ENCODE measurements around the gene MAP4K1. TPM values are rescaled to one million over a fixed set of nuclear protein-coding genes. Genes with fewer than 3 reads are reported as not detected.

MAP4K1 gene
- total and polyA plus RNA-seq, 2 of the 13 experiments (the other 11 are each of a cell fraction or from before 2014, with no cell fraction given), result 0.24 to 0.89 TPM

DNA sequence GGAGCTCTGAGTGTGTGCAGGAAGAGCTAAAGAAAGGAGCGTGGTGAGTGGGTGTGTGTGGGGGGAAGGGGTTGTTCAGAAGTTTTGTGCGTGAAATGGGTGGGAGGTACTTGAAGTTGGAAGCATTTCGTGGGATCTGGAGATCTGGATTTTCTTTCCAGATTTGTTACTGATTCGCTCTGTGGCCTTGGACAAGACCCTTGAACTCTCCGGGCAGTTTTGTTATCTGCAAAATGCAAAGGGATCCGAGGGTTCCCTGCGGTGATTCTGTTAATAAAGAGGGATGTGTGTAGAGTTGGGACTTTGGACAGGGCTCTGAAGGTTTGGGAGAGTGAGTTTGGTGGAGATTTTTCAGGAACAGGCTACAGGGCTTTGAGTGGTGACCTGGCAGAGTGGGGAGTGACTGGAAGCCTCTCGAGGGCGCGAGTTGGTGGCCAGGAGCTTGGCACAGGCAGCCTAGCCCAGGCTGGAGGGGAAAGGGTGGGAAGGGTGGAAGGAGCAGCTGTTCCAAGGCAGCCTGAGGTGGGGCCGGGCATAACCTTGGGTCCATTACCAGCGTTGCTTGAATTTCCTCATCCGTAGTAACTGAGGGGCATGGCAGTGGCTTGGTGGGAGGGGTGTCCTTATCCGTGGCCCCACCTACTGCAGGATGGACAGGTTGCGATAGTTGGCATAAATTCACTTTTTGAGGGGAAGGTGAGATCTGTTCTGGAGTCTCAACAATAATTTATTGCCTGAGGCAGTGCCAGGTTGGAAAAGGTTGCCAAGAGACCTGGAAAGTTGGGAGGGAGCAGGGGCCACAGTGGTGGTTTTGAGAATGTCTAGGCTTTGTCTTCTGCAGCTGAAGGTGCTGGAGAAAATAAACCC lies 31.8 kb upstream of the MAP4K1 start (continued):
- TF ChIP-seq ZNF772 (CRISPR knock-in tag; IDR thresholded peaks at IDR 0.05), result peak; percentile 50; the same call in 1 of the 2 replicates
- TF ChIP-seq ZNF788 (CRISPR knock-in tag; IDR thresholded peaks at IDR 0.05; ENCODE audit: borderline replicate concordance), result 0 out of 2 replicates have a peak, but pooled peaks have one; percentile 11
- TF ChIP-seq MTA1 (CRISPR knock-in tag; IDR thresholded peaks at IDR 0.05; ENCODE audit: borderline replicate concordance), result peak; percentile 44; the same call in 1 of the 2 replicates
- 0 out of 2 replicates have a peak, but pooled peaks have one; percentile 28 for TF ChIP-seq ZNF124 (CRISPR knock-in tag; IDR thresholded peaks at IDR 0.05)
- no peak for TF ChIP-seq ZBTB38 (CRISPR knock-in tag; IDR thresholded peaks at IDR 0.05)
- peak; percentile 41 for TF ChIP-seq FOXA3 (CRISPR knock-in tag; IDR thresholded peaks at IDR 0.05)
- 0 out of 2 replicates have a peak, but pooled peaks have one; percentile 40 for TF ChIP-seq SMYD3 (CRISPR knock-in tag; IDR thresholded peaks at IDR 0.05)
- TF ChIP-seq, protein P1, sequence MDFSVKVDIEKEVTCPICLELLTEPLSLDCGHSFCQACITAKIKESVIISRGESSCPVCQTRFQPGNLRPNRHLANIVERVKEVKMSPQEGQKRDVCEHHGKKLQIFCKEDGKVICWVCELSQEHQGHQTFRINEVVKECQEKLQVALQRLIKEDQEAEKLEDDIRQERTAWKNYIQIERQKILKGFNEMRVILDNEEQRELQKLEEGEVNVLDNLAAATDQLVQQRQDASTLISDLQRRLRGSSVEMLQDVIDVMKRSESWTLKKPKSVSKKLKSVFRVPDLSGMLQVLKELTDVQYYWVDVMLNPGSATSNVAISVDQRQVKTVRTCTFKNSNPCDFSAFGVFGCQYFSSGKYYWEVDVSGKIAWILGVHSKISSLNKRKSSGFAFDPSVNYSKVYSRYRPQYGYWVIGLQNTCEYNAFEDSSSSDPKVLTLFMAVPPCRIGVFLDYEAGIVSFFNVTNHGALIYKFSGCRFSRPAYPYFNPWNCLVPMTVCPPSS (IDR thresholded peaks at IDR 0.05), result no peak
- TF ChIP-seq MEIS1 (CRISPR knock-in tag; IDR thresholded peaks at IDR 0.05; ENCODE audit: borderline replicate concordance), result 0 out of 2 replicates have a peak, but pooled peaks have one; percentile 24
- TF ChIP-seq PPARG (CRISPR knock-in tag; conservative IDR thresholded peaks at IDR 0.05), result peak; percentile 57; the same call in 1 of the 2 replicates
- TF ChIP-seq, protein P2, sequence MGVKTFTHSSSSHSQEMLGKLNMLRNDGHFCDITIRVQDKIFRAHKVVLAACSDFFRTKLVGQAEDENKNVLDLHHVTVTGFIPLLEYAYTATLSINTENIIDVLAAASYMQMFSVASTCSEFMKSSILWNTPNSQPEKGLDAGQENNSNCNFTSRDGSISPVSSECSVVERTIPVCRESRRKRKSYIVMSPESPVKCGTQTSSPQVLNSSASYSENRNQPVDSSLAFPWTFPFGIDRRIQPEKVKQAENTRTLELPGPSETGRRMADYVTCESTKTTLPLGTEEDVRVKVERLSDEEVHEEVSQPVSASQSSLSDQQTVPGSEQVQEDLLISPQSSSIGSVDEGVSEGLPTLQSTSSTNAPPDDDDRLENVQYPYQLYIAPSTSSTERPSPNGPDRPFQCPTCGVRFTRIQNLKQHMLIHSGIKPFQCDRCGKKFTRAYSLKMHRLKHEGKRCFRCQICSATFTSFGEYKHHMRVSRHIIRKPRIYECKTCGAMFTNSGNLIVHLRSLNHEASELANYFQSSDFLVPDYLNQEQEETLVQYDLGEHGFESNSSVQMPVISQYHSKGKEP (CRISPR knock-in tag; IDR thresholded peaks at IDR 0.05), result 0 out of 2 replicates have a peak, but pooled peaks have one; percentile 14
- 0 out of 2 replicates have a peak, but pooled peaks have one; percentile 40 for TF ChIP-seq DMAP1 (CRISPR knock-in tag; IDR thresholded peaks at IDR 0.05)
- TF ChIP-seq XBP1 (CRISPR knock-in tag; IDR thresholded peaks at IDR 0.05), result 0 out of 2 replicates have a peak, but pooled peaks have one; percentile 11
- TF ChIP-seq HIVEP1 (CRISPR knock-in tag; IDR thresholded peaks at IDR 0.05), result peak; percentile 43; the same call in 1 of the 2 replicates
- TF ChIP-seq, protein P3, sequence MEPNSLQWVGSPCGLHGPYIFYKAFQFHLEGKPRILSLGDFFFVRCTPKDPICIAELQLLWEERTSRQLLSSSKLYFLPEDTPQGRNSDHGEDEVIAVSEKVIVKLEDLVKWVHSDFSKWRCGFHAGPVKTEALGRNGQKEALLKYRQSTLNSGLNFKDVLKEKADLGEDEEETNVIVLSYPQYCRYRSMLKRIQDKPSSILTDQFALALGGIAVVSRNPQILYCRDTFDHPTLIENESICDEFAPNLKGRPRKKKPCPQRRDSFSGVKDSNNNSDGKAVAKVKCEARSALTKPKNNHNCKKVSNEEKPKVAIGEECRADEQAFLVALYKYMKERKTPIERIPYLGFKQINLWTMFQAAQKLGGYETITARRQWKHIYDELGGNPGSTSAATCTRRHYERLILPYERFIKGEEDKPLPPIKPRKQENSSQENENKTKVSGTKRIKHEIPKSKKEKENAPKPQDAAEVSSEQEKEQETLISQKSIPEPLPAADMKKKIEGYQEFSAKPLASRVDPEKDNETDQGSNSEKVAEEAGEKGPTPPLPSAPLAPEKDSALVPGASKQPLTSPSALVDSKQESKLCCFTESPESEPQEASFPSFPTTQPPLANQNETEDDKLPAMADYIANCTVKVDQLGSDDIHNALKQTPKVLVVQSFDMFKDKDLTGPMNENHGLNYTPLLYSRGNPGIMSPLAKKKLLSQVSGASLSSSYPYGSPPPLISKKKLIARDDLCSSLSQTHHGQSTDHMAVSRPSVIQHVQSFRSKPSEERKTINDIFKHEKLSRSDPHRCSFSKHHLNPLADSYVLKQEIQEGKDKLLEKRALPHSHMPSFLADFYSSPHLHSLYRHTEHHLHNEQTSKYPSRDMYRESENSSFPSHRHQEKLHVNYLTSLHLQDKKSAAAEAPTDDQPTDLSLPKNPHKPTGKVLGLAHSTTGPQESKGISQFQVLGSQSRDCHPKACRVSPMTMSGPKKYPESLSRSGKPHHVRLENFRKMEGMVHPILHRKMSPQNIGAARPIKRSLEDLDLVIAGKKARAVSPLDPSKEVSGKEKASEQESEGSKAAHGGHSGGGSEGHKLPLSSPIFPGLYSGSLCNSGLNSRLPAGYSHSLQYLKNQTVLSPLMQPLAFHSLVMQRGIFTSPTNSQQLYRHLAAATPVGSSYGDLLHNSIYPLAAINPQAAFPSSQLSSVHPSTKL (CRISPR knock-in tag; IDR thresholded peaks at IDR 0.05), result peak; percentile 70; the same call in 1 of the 2 replicates
- 0 out of 2 replicates have a peak, but pooled peaks have one; percentile 32 for TF ChIP-seq ZSCAN29 (CRISPR knock-in tag; conservative IDR thresholded peaks at IDR 0.05)
- peak; percentile 68; the same call in 1 of the 2 replicates for TF ChIP-seq YEATS4 (CRISPR knock-in tag; IDR thresholded peaks at IDR 0.05; ENCODE audit: borderline replicate concordance)
- TF ChIP-seq, protein P4, sequence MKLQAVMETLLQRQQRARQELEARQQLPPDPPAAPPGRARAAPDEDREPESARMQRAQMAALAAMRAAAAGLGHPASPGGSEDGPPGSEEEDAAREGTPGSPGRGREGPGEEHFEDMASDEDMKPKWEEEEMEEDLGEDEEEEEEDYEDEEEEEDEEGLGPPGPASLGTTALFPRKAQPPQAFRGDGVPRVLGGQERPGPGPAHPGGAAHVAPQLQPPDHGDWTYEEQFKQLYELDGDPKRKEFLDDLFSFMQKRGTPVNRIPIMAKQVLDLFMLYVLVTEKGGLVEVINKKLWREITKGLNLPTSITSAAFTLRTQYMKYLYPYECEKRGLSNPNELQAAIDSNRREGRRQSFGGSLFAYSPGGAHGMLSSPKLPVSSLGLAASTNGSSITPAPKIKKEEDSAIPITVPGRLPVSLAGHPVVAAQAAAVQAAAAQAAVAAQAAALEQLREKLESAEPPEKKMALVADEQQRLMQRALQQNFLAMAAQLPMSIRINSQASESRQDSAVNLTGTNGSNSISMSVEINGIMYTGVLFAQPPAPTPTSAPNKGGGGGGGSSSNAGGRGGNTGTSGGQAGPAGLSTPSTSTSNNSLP (IDR thresholded peaks at IDR 0.05; ENCODE audit: low read depth, low read length), result peak; percentile 74

Data from HepG2 (cell line).